H1 (cell line): ENCODE data around the gene SLC4A11. TPM values are rescaled to one million over a fixed set of nuclear protein-coding genes. Genes with fewer than 3 reads are reported as not detected.

Source experiments
- SUZ12 ChIP-seq: fragments of 200-600 bp; sonication (generic); IDR thresholded peaks from 2 replicates; pipeline ENCODE4 v1.6.1; 2012; ENCODE audit warnings: mild to moderate bottlenecking, inconsistent platforms, low read length, moderate library complexity, mixed read lengths
- polyA plus RNA-seq, 7 experiments: library from polyadenylated mRNA; depleted of rRNA in 3 of 7; stranded (reverse) in 5 of 7; unstranded in 2 of 7; fragments of >200 nt in 5 of 7; fragments of 200-250 nt in 2 of 7; gene quantifications; 1 replicate in 5 of 7; 2 replicates in 1 of 7; 4 replicates in 1 of 7; pipeline versions ENCODE4 v1.2.1 to v1.2.3, GENCODE V29; 2011 to 2013; ENCODE audit warnings: missing spikeins in 2 of 7, mixed read lengths in 2 of 7
- total RNA-seq: library from RNA; stranded (reverse); fragmentation: NEBNext Ultra II Directional; extraction: Animal tissue kit (Norgen Biotek cat#: 25700); gene quantifications from 2 replicates; pipeline ENCODE4 v1.2.1, GENCODE V29; 2021

Gene SLC4A11
- total and polyA plus RNA-seq, 2 of the 8 experiments (the other 6 are each of a cell fraction or from before 2014, with no cell fraction given), result 11.9 to 32.3 TPM

DNA sequence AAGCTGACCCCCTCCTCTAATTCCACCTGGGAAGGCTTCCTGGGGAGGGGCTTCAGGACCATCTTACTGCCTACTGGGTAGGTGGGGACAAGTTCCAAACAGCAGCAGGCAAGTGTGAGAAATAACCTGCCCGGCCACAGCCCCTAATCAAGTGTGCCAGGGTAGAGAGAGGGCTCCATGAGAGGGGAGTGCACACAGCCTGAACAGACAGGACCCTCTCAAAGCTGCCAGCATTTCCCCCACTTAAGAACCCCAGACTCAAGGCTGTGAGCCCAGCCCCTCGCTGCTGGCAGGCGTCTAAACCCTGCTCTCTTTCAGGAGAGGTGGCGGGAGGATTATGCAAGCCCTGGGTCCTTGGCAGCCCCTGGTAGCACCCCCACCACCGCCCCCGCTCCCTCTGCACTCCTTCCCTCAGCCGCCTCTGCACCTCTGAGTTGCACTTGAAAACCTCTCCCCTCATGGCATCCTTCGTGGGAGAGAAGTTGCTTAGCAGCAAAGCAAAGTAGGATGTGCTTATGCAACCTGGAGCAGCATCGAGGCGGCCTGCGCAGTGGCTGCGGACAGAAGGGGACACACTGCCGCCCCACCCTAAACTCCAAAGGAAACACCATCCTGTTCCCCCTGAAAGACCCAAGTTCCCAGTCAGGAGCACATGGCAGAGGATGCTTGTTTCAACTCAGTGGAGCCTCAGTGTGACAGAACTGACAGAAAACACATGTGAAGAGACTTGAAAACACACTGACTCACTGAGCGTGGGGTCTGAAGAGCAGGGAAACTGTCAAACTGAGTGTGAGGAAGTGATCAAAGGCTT is 45.0 kb downstream of the SLC4A11 start (continued):
- no peak for TF ChIP-seq SUZ12
